Stimulated activated CD4-positive, alpha-beta T cell treated with anti-CD3 and anti-CD28 coated beads, TNF-alpha, amount 100 ng/mL, for 24 hours (primary cell): ENCODE results near the gene MED6.
A peak's percentile ranks its signal among the peaks of the same experiment; 100 is the strongest.

Experiments
- DNase-seq, 3 experiments: peaks; one replicate each; pipeline ENCODE4 v3.0.0-alpha.2; 2020; ENCODE audit warnings: low read depth in 3 of 3

MED6 gene

GRCh38 chr14:70597731-70598130 lies 2.7 kb downstream of the MED6 start:
- DNase-seq = no peak

- DNase-seq = no peak
Observed at GRCh38 chr14:70595443-70596185, 4.8 kb downstream of the MED6 start.

- no peak for DNase-seq
Observed at GRCh38 chr14:70594461-70594860, 6.0 kb downstream of the MED6 start.

- DNase-seq = peak in 1 of 3 experiments; percentile 3
Observed at GRCh38 chr14:70585231-70585630, 15.2 kb downstream of the MED6 start.

GRCh38 chr14:70576891-70577290 lies 23.6 kb downstream of the MED6 start:
- no peak for DNase-seq

GRCh38 chr14:70573050-70573449 lies 27.4 kb downstream of the MED6 start:
- no peak for DNase-seq

- no peak for DNase-seq
Observed at GRCh38 chr14:70571139-70571538, 29.3 kb downstream of the MED6 start.

GRCh38 chr14:70567791-70568190 lies 32.7 kb downstream of the MED6 start:
- no peak for DNase-seq

GRCh38 chr14:70563869-70564268 lies 36.6 kb downstream of the MED6 start:
- DNase-seq = no peak

- DNase-seq = no peak
Observed at GRCh38 chr14:70563417-70563816, 37.0 kb downstream of the MED6 start.

- no peak for DNase-seq
Observed at GRCh38 chr14:70558356-70558755, 42.1 kb downstream of the MED6 start.

GRCh38 chr14:70555890-70556289 lies 44.6 kb downstream of the MED6 start:
- DNase-seq = no peak

- no peak for DNase-seq
Observed at GRCh38 chr14:70538087-70538486, 62.4 kb downstream of the MED6 start.

GRCh38 chr14:70536830-70537229 lies 63.6 kb downstream of the MED6 start:
- DNase-seq = no peak

GRCh38 chr14:70534904-70535303 lies 65.6 kb downstream of the MED6 start, which contains the start of gene ADAM20:
Gene ADAM20 (minus strand): TSS chr14:70535004. CDS start chr14:70524757, 10,247 bp downstream.
- DNase-seq = no peak
